HG02642 (cell line): ENCODE data around the gene NAA35.
"Not testable (repeated sequence)": the region's sequence is repeated elsewhere in the genome, so short reads cannot be mapped to it uniquely, and the experiment has no call there.

Source experiments
- ATAC-seq: cut with Tn5 transposase; IDR thresholded peaks from one replicate; pipeline ENCODE4 v1.9.1; 2021; ENCODE audit warnings: mild to moderate bottlenecking; ENCODE audit not compliant: unreplicated experiment, poor library complexity

The NAA35 gene

GRCh38 chr9:85940832-85941621, at the start of gene NAA35:
Gene NAA35, plus strand, starts transcription at chr9:85941146. Its CDS starts 1,014 bp downstream, at chr9:85942160.
- ATAC-seq = peak; percentile 92

GRCh38 chr9:85892401-85892800, 48.5 kb upstream of the NAA35 start:
- no peak for ATAC-seq

GRCh38 chr9:85895685-85896084, 45.3 kb upstream of the NAA35 start:
- ATAC-seq = no peak

- ATAC-seq = no peak
Observed at GRCh38 chr9:85897848-85898247, 43.1 kb upstream of the NAA35 start.

GRCh38 chr9:85898332-85898731, 42.6 kb upstream of the NAA35 start:
- no peak for ATAC-seq

- no peak for ATAC-seq
Observed at GRCh38 chr9:85899388-85899787, 41.6 kb upstream of the NAA35 start.

GRCh38 chr9:85900504-85901201, 40.3 kb upstream of the NAA35 start:
- ATAC-seq = no peak

- no peak for ATAC-seq
Observed at GRCh38 chr9:85904975-85905374, 36.0 kb upstream of the NAA35 start.

- ATAC-seq = no peak
Observed at GRCh38 chr9:85905957-85906356, 35.0 kb upstream of the NAA35 start.

- no peak for ATAC-seq
Observed at GRCh38 chr9:85909390-85909789, 31.6 kb upstream of the NAA35 start.

- ATAC-seq = no peak
Observed at GRCh38 chr9:85914108-85914507, 26.8 kb upstream of the NAA35 start.

GRCh38 chr9:85917756-85918155, 23.2 kb upstream of the NAA35 start:
- no peak for ATAC-seq

GRCh38 chr9:85925493-85925892, 15.5 kb upstream of the NAA35 start:
- ATAC-seq = no peak

GRCh38 chr9:85927076-85927475, 13.9 kb upstream of the NAA35 start:
- no peak for ATAC-seq

GRCh38 chr9:85931495-85931894, 9.5 kb upstream of the NAA35 start:
- no peak for ATAC-seq

- not testable (repeated sequence) for ATAC-seq
Observed at GRCh38 chr9:85935950-85936349, 5.0 kb upstream of the NAA35 start.

GRCh38 chr9:85940275-85940831, 593 bp upstream of the NAA35 start:
- ATAC-seq = no peak

- no peak for ATAC-seq
Observed at GRCh38 chr9:85941622-85941940, 635 bp downstream of the NAA35 start.

GRCh38 chr9:85941966-85942912, 1.3 kb downstream of the NAA35 start:
- no peak for ATAC-seq

GRCh38 chr9:85942913-85943709, 2.2 kb downstream of the NAA35 start:
- no peak for ATAC-seq
